Limb (tissue), 2 donors: ENCODE data around the gene RPL28.

ENCODE experiments used
- DNase-seq, 2 donors: peaks; one replicate each; pipeline ENCODE4 v3.0.0-alpha.2; 2016; ENCODE audit errors: extremely low spot score in 2 of 2

RPL28 gene

GRCh38 chr19:55423225-55424005, 37.7 kb downstream of the RPL28 start:
- no peak for DNase-seq

GRCh38 chr19:55424518-55424917, 38.8 kb downstream of the RPL28 start:
- DNase-seq: no peak

- peak in 1 of 2 donors; percentile 19 for DNase-seq
These were observed 40.3 kb downstream of the RPL28 start for GRCh38 chr19:55426042-55426441.

GRCh38 chr19:55431183-55431582, 45.5 kb downstream of the RPL28 start:
- no peak for DNase-seq

GRCh38 chr19:55432241-55432959, 46.7 kb downstream of the RPL28 start:
- no peak for DNase-seq

GRCh38 chr19:55433292-55433691, 47.6 kb downstream of the RPL28 start:
- DNase-seq: no peak

- no peak for DNase-seq
These were observed 48.7 kb downstream of the RPL28 start for GRCh38 chr19:55434356-55434919.

- no peak for DNase-seq
These were observed 49.3 kb downstream of the RPL28 start for GRCh38 chr19:55435020-55435419.

- no peak for DNase-seq
These were observed 51.1 kb downstream of the RPL28 start for GRCh38 chr19:55436847-55437246.

GRCh38 chr19:55437410-55437809, 51.7 kb downstream of the RPL28 start:
- DNase-seq: peak; percentile 57 to 85

GRCh38 chr19:55439052-55439451, 53.3 kb downstream of the RPL28 start:
- DNase-seq: no peak

GRCh38 chr19:55440411-55441105, 54.8 kb downstream of the RPL28 start:
- DNase-seq: no peak

GRCh38 chr19:55441319-55441691, 55.6 kb downstream of the RPL28 start:
- no peak for DNase-seq

GRCh38 chr19:55441692-55442321, 56.1 kb downstream of the RPL28 start:
- DNase-seq: no peak

- no peak for DNase-seq
These were observed 56.7 kb downstream of the RPL28 start for GRCh38 chr19:55442372-55442961.

GRCh38 chr19:55443045-55443823, 57.5 kb downstream of the RPL28 start, which contains the start of gene SHISA7:
SHISA7 (minus strand) TSS chr19:55443300; CDS start chr19:55442863, 437 bp downstream.
- DNase-seq: no peak

GRCh38 chr19:55443824-55444480, 58.2 kb downstream of the RPL28 start:
- DNase-seq: no peak

- no peak for DNase-seq
These were observed 58.9 kb downstream of the RPL28 start for GRCh38 chr19:55444646-55445045.

GRCh38 chr19:55446060-55446459, 60.3 kb downstream of the RPL28 start:
- DNase-seq: no peak
